ENCODE results near the gene SLC6A6. TPM values are rescaled to one million over a fixed set of nuclear protein-coding genes. Genes with fewer than 3 reads are reported as not detected.

SLC6A6 gene
- total RNA-seq, 2 donors from 2014 or later: 4.9 to 5.7 TPM

DNA sequence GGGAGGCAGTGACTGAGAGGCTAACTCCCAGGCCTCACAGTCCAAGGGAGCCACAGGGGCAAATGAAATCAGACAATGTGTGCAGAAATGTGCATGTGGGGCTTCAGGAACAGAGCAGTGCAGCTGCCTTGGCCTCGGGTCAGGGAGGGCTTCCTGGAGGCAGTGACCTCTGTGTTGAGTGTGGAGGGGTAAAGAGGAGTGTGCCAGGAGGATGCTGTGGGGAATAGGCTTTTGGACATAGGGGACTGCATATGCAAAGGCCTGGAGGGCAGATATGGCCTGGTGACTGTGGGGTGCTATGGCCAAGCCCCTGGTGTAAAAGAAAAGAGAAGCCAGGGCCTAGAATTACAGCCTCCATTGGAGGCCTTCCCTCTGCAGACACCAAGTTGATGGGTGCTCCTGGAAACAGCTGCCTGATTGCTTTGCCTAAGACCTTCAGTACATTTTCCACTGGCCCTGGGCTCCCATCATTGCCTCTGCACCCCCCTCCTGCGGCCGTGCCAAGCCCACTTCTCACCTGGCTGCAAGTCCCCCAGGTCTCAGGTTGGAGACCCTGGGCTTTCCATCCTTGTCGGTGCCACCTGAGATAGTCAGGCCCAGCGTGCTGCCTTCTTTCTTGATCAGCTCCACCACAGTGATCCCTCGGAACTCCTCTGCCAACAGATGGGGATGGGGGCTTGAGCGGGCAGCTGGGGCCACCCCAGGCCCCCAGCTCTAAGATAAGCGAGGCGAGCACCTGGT is 122.7 kb downstream of the SLC6A6 start:
- DNase-seq: peak in 2 of 4 donors; percentile 1 to 5
- 78% methylated on average over 7 to 9 of the region's 9 CpGs for WGBS, 2 donors
- no peak overlapping the region for H3K4me3 ChIP-seq
- ATAC-seq: no peak
- no peaks in the 10 kb centered on the region for H3K27me3 ChIP-seq
- intact Hi-C loops (cut with DNase I): no loop called here
- no peaks in the 10 kb centered on the region for H3K36me3 ChIP-seq (replicated peaks in 1 of 2; ENCODE audit: insufficient read depth in 1 of 2, low read depth in 2 of 2)
- no peak overlapping the region for H3K27ac ChIP-seq
- H3K9me3 ChIP-seq: no peaks in the 10 kb centered on the region
- TF ChIP-seq POLR2A (IDR thresholded peaks at IDR 0.05): no peak
- TF ChIP-seq, protein P1, sequence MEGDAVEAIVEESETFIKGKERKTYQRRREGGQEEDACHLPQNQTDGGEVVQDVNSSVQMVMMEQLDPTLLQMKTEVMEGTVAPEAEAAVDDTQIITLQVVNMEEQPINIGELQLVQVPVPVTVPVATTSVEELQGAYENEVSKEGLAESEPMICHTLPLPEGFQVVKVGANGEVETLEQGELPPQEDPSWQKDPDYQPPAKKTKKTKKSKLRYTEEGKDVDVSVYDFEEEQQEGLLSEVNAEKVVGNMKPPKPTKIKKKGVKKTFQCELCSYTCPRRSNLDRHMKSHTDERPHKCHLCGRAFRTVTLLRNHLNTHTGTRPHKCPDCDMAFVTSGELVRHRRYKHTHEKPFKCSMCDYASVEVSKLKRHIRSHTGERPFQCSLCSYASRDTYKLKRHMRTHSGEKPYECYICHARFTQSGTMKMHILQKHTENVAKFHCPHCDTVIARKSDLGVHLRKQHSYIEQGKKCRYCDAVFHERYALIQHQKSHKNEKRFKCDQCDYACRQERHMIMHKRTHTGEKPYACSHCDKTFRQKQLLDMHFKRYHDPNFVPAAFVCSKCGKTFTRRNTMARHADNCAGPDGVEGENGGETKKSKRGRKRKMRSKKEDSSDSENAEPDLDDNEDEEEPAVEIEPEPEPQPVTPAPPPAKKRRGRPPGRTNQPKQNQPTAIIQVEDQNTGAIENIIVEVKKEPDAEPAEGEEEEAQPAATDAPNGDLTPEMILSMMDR (IDR thresholded peaks at IDR 0.05): no peak
- no peaks in the 10 kb centered on the region for H3K4me1 ChIP-seq

DNA sequence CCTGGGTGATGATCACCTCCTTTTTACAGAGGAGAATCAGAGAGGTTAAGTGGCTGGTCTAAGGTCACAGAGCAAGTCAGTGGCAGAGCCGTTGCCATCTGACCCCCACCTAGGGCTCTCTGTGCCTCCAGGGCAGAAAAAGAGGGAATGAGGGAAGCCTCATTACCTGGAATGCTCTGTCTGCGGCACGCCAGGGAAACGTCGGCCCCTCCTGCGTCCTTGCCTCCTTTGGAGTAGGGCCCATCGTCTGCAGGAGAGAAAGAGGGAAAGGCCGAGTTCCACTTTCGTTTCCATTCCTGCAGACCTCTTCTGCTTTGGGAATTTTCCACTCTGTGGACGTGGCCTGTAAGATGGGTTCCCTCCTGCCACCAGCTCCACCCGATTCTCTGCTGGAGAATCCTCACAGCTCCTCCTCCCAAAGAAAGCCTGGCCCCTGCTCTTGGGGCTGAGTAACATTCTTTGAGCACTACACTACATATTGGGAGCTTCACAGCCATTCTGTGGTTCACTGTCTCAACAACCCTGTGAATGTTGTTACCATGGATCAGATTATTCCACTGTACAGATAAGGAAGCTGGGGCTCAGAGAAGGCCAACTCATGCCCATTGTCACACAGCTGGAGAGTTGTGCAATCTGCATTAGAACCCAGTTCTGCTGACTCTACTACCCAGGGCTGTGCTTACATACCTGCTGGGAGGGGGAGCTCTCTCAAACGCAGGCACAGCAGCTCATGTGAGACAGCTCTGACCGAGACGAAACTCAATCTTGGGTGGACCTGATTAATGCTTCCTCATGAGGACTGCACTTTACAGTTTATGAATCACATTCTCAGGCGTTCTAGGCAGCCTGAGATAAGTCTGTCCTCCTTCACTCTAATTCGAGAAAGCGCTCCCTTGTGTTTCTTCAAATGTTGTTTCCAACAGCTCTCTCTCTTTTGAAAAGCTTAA is 123.6 kb downstream of the SLC6A6 start:
- DNase-seq (peak in 1 of 4 donors; percentile 7), ATAC-seq (no peak)
- Histone ChIP-seq H3K27me3 (no peaks in the 10 kb centered on the region), H3K4me1 (no peaks in the 10 kb centered on the region), H3K36me3 (replicated peaks in 1 of 2; ENCODE audit: insufficient read depth in 1 of 2, low read depth in 2 of 2) (no peaks in the 10 kb centered on the region), H3K4me3 (no peak overlapping the region), H3K27ac (no peak overlapping the region), H3K9me3 (no peaks in the 10 kb centered on the region)
- TF ChIP-seq, protein P1 (IDR thresholded peaks at IDR 0.05): no peak
- TF ChIP-seq POLR2A (IDR thresholded peaks at IDR 0.05): no peak
- WGBS, 2 donors: 58% methylated on average over 17 of the region's 17 CpGs
- intact Hi-C loops (cut with DNase I): no loop called here

DNA sequence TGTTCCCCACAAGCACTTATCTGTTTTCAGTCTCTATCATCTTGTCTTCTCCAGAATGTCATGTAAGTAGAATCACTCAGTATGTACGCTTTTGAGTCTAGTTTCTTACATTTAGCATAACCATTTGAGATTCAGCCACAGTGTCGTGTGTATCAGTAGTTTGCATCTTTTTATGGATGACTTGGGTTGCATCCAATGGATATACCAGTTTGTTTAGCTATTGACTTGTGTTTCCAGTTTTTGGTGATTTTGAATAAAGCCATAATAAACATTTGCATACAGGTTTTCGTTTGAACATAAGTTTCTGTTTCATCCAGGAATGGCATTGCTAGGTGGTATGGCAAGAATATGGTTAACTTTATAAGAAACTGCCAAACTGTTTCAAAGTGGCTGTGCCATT is 125.7 kb downstream of the SLC6A6 start:
- WGBS, 2 donors: 62 to 76% methylated on average over 3 of the region's 3 CpGs

DNA sequence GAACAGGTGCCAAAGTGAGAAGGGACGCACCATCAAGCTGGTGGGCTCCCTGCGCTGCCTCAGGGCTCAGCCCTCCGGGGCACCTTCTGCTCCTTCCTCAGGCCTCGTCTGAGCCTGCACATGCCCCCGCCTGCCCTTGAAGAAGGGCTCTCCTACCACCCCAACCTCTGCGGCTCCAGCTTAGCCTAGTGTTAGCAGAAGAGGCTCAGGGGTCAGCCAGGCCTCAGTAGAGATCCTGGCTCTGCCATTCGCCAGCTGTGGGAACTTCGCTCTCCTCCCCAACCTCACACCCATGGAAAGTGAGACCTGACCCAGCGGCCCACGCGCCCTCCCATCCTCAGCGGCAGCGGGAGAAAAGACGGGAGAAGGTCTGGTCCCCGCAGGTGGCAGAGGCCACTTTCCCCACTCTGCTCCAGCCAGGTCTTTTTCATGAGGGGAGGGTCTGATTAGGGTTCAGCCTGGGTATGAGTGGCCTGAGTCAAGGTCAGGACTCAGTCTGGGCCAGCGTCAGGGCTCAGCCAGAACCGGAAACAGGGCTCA is 129.5 kb downstream of the SLC6A6 start:
- WGBS, 2 donors: 91 to 96% methylated on average over 9 to 17 of the region's 17 CpGs
- Histone ChIP-seq H3K27ac (no peak overlapping the region), H3K27me3 (no peaks in the 10 kb centered on the region), H3K36me3 (replicated peaks in 1 of 2; ENCODE audit: insufficient read depth in 1 of 2, low read depth in 2 of 2) (no peaks in the 10 kb centered on the region), H3K9me3 (no peaks in the 10 kb centered on the region), H3K4me1 (peaks cover 11% of the 10 kb centered on the region), H3K4me3 (no peak overlapping the region)
- no peak for TF ChIP-seq POLR2A (IDR thresholded peaks at IDR 0.05)
- TF ChIP-seq, protein P1 (IDR thresholded peaks at IDR 0.05): no peak
- no peak for DNase-seq
- intact Hi-C loops (cut with DNase I): no loop called here
- no peak for ATAC-seq

More for the DNA sequence above, 125.7 kb downstream of the SLC6A6 start:
- Histone ChIP-seq H3K27ac (no peak overlapping the region), H3K9me3 (no peaks in the 10 kb centered on the region), H3K4me3 (no peak overlapping the region), H3K36me3 (replicated peaks in 1 of 2; ENCODE audit: insufficient read depth in 1 of 2, low read depth in 2 of 2) (no peaks in the 10 kb centered on the region), H3K27me3 (no peaks in the 10 kb centered on the region), H3K4me1 (peaks cover 8% of the 10 kb centered on the region)
- DNase-seq: no peak
- intact Hi-C loops (cut with DNase I): no loop called here
- no peak for ATAC-seq
- TF ChIP-seq, protein P1 (IDR thresholded peaks at IDR 0.05): no peak
- TF ChIP-seq POLR2A (IDR thresholded peaks at IDR 0.05): no peak

Measured in body of pancreas (tissue), 4 donors.